Measurements from ENCODE around the gene NFX1.

Gene NFX1

DNA sequence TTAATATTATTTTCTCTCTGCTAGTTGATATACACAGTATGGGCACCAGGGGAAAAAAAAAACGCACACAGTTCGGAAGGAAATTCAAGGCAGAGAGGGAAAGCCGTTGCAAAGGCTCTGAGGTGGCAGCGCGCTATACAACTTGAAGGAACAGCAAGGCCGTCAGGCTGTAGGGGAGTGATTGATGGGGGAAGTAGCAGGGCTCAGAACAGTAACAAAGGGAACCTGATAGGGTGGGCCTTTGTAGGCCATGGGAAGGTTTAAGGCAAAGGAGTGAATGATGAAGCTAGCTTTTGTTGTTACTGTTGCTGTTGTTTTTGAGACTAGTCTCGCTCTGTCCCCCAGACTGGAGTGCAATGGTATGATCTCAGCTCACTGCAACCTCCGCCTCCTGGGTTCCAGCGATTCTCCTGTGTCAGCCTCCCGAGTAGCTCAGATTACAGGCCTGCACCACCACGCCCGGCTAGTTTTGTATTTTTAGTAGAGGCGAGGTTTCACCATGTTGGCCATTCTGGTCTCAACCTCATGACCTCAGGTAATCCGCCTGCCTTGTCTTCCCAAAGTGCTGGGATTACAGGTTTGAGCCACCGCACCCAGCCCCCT lies 85.0 kb downstream of the NFX1 start:
- no peak for DNase-seq (ENCODE audit: low read depth)
- TF ChIP-seq, protein P1, sequence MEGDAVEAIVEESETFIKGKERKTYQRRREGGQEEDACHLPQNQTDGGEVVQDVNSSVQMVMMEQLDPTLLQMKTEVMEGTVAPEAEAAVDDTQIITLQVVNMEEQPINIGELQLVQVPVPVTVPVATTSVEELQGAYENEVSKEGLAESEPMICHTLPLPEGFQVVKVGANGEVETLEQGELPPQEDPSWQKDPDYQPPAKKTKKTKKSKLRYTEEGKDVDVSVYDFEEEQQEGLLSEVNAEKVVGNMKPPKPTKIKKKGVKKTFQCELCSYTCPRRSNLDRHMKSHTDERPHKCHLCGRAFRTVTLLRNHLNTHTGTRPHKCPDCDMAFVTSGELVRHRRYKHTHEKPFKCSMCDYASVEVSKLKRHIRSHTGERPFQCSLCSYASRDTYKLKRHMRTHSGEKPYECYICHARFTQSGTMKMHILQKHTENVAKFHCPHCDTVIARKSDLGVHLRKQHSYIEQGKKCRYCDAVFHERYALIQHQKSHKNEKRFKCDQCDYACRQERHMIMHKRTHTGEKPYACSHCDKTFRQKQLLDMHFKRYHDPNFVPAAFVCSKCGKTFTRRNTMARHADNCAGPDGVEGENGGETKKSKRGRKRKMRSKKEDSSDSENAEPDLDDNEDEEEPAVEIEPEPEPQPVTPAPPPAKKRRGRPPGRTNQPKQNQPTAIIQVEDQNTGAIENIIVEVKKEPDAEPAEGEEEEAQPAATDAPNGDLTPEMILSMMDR (IDR thresholded peaks at IDR 0.05; ENCODE audit: control insufficient read depth, insufficient read depth, low read depth, low read length, missing control alignments): no peak
- H3K4me3 ChIP-seq (ENCODE audit: control insufficient read depth, low read depth, low read length): no peak overlapping the region

DNA sequence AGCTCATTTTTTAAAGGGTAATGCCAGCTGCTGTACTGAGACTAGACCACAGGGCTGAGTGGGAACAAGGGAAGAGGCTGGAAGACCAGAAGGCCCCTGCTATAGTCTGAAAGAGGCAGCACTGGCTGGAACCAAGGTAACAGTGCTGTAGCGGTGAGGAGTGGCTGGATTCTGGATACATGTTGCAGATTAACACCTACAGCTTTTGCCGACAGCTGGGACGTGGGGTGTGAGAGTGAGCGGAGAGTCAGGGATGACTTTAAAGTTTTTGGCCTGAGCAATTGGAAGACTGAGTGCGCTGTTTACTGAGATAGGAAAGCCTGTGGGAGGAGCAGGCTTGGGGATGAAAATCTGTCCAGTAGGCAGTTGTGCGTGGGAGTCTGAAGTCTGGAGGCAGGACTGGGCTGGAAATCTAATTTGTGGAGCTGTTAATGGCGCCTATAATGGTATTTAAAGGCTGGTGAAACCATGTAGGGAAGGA lies 85.6 kb downstream of the NFX1 start:
- no peak overlapping the region for H3K4me3 ChIP-seq (ENCODE audit: control insufficient read depth, low read depth, low read length)
- TF ChIP-seq, protein P1 (IDR thresholded peaks at IDR 0.05; ENCODE audit: control insufficient read depth, insufficient read depth, low read depth, low read length, missing control alignments): no peak
- no peak for DNase-seq (ENCODE audit: low read depth)

DNA sequence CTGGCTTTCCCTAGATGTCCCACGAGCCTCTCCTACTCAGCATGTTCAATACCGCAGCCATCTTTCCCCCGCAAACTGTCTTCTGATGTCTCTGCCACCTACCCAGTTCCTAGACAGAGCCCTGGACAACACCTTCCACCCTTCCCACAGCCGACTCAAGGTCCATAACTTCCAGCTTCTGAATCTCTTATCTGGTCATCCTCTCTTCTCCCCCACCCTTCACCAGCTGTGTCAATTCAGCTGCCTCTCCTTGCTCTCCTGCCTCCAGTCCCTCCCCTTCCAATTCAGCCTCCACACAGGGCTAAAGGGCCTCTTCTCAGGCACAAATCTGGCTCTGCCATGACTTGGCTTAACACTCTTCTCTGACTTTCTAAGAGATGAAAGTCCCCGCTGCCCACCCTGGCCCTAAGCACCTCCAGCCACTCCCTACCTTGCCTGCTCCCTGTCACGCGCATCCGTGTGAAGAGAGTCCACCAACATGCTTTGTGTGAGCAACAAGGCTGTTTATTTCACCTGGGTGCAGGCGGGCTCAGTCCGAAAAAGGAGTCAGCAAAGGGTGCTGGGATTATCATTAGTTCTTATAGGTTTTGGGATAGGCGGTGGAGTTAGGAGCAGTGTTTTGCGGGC lies 86.9 kb downstream of the NFX1 start:
- no peak for DNase-seq (ENCODE audit: low read depth)
- TF ChIP-seq, protein P1 (IDR thresholded peaks at IDR 0.05; ENCODE audit: control insufficient read depth, insufficient read depth, low read depth, low read length, missing control alignments): no peak
- no peak overlapping the region for H3K4me3 ChIP-seq (ENCODE audit: control insufficient read depth, low read depth, low read length)

DNA sequence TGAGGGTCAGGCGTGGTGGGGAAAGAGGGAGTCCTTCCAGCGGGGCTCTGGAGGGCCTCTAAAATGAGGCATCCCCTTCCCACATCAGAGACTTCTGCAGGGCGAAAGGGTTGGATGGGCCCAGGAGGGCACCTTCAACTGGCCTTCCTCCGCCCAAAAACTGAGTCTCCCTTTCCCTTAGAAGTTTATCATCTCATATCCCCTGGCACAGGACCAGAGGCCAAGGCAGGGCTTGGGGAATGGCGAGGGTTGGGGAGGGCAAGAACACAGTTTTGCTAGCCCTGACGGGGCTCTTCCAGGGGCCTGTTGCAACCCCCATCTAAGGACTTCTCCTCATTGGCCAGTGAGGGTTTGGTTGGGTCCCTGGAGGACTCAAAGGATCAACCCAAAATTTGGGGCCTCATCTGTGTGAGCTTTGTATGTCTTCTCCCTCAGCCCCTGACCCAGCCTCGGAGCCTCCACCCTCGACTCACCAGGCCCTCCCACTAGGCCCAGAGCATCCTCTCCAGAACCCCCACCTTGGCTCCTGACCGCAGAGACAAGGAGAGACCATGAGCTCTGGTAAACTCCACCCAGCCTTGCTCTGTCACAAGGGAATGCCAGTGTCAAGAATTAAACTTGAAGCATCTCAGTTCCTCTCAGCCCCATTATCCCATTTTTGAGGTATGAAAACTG lies 87.9 kb downstream of the NFX1 start:
- no peak overlapping the region for H3K4me3 ChIP-seq (ENCODE audit: control insufficient read depth, low read depth, low read length)
- TF ChIP-seq, protein P1 (IDR thresholded peaks at IDR 0.05; ENCODE audit: control insufficient read depth, insufficient read depth, low read depth, low read length, missing control alignments): no peak
- no peak for DNase-seq (ENCODE audit: low read depth)

DNA sequence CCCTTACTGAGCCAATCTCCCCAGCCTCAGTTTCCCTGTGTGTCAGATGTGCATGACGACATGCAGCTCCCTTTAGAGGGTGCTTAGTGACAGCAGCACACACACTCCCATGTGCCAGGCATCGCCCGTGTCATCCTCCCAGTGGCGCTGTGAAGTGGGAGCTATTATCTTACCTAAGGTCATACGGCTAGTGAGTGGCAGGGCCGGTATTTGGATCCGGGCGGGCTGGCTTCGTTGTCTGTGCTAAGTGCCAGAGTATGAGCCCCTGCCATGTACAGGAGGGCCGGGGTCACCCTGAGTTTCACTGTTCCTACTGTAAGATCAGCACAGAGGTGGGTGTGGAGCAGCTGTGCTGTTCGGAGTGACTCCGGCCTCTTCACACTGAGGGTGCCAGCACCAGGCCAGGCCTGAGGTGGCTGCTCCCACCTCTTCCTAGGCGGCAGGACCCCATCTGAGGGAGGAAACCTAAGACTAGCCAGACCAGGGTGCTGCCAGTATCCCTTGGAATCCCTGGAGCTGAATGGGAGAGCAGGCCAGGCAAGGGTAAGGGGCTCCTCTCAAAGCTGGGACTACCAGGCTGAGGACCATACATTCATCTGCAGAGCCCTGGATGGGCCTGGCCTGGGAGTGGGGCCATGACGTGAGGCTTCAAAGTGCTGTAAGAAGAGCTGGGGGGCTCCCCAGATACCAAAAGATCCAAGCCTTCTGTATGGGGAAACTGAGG lies 89.5 kb downstream of the NFX1 start:
- TF ChIP-seq, protein P1 (IDR thresholded peaks at IDR 0.05; ENCODE audit: control insufficient read depth, insufficient read depth, low read depth, low read length, missing control alignments): no peak
- DNase-seq (ENCODE audit: low read depth): no peak
- H3K4me3 ChIP-seq (ENCODE audit: control insufficient read depth, low read depth, low read length): no peak overlapping the region

DNA sequence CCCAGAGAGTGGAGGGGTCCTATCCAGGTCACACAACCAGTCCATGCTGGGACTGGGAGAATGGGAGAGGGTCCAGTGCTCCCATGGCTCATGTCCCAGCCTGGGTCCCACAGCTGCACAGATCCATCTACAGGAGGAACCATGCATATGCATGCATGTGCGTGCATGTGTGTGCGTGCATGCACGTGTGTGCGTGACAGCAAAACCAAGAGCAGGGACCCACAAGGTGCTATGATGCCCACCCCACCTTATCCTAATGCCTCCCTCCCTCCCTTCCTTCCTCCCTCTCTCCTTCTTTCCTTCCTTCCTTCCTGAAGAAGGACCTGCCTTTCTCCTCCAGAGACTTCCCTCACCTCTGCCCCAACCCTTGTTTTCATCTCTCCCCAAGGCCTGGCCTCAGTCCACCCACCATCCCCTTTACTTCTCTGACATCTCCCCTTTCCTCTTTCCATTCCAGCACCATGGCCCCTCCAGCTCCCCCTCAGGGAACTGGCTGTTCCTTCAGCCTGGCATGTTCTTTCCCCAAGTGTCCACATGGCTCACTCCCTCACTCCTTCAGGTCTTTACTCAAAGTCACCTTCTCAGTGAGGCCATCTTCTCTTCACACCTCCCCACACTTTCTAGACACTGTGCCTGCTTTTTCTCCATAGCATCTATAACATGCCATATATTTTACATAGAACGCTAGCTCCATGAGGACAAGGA lies 90.2 kb downstream of the NFX1 start:
- H3K4me3 ChIP-seq (ENCODE audit: control insufficient read depth, low read depth, low read length): no peak overlapping the region
- DNase-seq (ENCODE audit: low read depth): no peak
- TF ChIP-seq, protein P1 (IDR thresholded peaks at IDR 0.05; ENCODE audit: control insufficient read depth, insufficient read depth, low read depth, low read length, missing control alignments): no peak
